HEK293 (cell line): Measurements from ENCODE around the gene ECM1.

ENCODE experiments used
- CTCF ChIA-PET: fragments of 350-600 bp; formaldehyde crosslinking; extraction: SDS; loops from one replicate; lab custom pipeline; 2021; ENCODE audit warnings: antibody characterized with exemption; lab: Yijun Ruan, JAX
- POLR2A ChIA-PET: fragments of 300-600 bp; formaldehyde crosslinking; extraction: SDS; loops from one replicate; lab custom pipeline; 2020; ENCODE audit warnings: antibody characterized with exemption, inconsistent platforms; lab: Yijun Ruan, JAX
- H3K27ac ChIP-seq: fragments of 200-500 bp; sonication (Bioruptor generic); 2 replicates; pipeline ENCODE4 v1.5.1; 2014; ENCODE audit warnings: low read depth, low read length, control low read depth, inconsistent platforms; ENCODE audit errors: extremely low read depth
- H3K36me3 ChIP-seq, 2 experiments: fragments of 200-500 bp in 1 of 2; sonication (Bioruptor generic) in 1 of 2; 1 replicate in 1 of 2; 2 replicates in 1 of 2; pipeline ENCODE4 v1.5.1; 2014 to 2017; ENCODE audit warnings: inconsistent platforms in 2 of 2, low read length in 2 of 2; ENCODE audit not compliant: control insufficient read depth in 2 of 2, insufficient read depth in 1 of 2
- H3K4me1 ChIP-seq: fragments of 200-500 bp; sonication (Bioruptor generic); 2 replicates; pipeline ENCODE4 v1.5.1; 2014; ENCODE audit warnings: mild to moderate bottlenecking, low read length, inconsistent platforms; ENCODE audit not compliant: control insufficient read depth, insufficient read depth
- H3K4me3 ChIP-seq: 2 replicates; pipeline ENCODE4 v1.5.1; 2011; ENCODE audit warnings: low read depth, mild to moderate bottlenecking, control low read depth, low read length, moderate library complexity
- H3K9me3 ChIP-seq: fragments of 200-500 bp; sonication (Bioruptor generic); 2 replicates; pipeline ENCODE4 v1.5.1; 2014; ENCODE audit warnings: low read depth, low read length, inconsistent platforms; ENCODE audit not compliant: control insufficient read depth, insufficient read depth
- OVOL3 ChIP-seq: fragments of 450-650 bp; formaldehyde crosslinking; IDR thresholded peaks from 2 replicates; pipeline ENCODE4 v1.5.1; 2016; ENCODE audit warnings: missing biosample characterization, missing genetic modification characterization
- REPIN1 ChIP-seq: fragments of 450-650 bp; formaldehyde crosslinking; IDR thresholded peaks from 2 replicates; pipeline ENCODE4 v1.5.1; 2017; ENCODE audit warnings: missing biosample characterization, missing genetic modification characterization, low read depth
- SP7 ChIP-seq: fragments of 450-650 bp; formaldehyde crosslinking; IDR thresholded peaks from 2 replicates; pipeline ENCODE4 v1.5.1; 2016; ENCODE audit warnings: missing biosample characterization, missing genetic modification characterization
- ZNF140 ChIP-seq: fragments of 450-650 bp; formaldehyde crosslinking; IDR thresholded peaks from 2 replicates; pipeline ENCODE4 v1.5.1; 2016; ENCODE audit warnings: missing biosample characterization, missing genetic modification characterization
- ZNF184 ChIP-seq: fragments of 450-650 bp; IDR thresholded peaks from 2 replicates; pipeline ENCODE4 v1.5.1; 2018; ENCODE audit warnings: missing biosample characterization, mild to moderate bottlenecking, missing genetic modification characterization
- ZNF433 ChIP-seq: fragments of 450-650 bp; formaldehyde crosslinking; IDR thresholded peaks from 2 replicates; pipeline ENCODE4 v1.5.1; 2016; ENCODE audit warnings: missing biosample characterization, missing genetic modification characterization, low read depth
- ZNF561 ChIP-seq: fragments of 450-650 bp; IDR thresholded peaks from 2 replicates; pipeline ENCODE4 v1.5.1; 2018; ENCODE audit warnings: missing biosample characterization, missing genetic modification characterization, borderline replicate concordance
- ZNF600 ChIP-seq: fragments of 450-650 bp; formaldehyde crosslinking; IDR thresholded peaks from 2 replicates; pipeline ENCODE4 v1.5.1; 2016; ENCODE audit warnings: missing biosample characterization, missing genetic modification characterization
- TF ChIP-seq, protein P1 (sequence below): fragments of 450-650 bp; formaldehyde crosslinking; IDR thresholded peaks from 2 replicates; pipeline ENCODE4 v1.5.1; 2016; ENCODE audit warnings: missing biosample characterization, missing genetic modification characterization
- TF ChIP-seq, protein P2 (sequence below): fragments of 450-650 bp; formaldehyde crosslinking; IDR thresholded peaks from 2 replicates; pipeline ENCODE4 v1.5.1; 2016; ENCODE audit warnings: missing biosample characterization, missing genetic modification characterization
- TF ChIP-seq, protein P3 (sequence below): fragments of 450-650 bp; formaldehyde crosslinking; IDR thresholded peaks from 2 replicates; pipeline ENCODE4 v1.5.1; 2016; ENCODE audit warnings: missing biosample characterization, missing genetic modification characterization, borderline replicate concordance
- TF ChIP-seq, protein P4 (sequence below): fragments of 450-650 bp; formaldehyde crosslinking; IDR thresholded peaks from 2 replicates; pipeline ENCODE4 v1.5.1; 2016; ENCODE audit warnings: missing biosample characterization, missing genetic modification characterization
- TF ChIP-seq, protein P5 (sequence below): fragments of 450-650 bp; formaldehyde crosslinking; IDR thresholded peaks from 2 replicates; pipeline ENCODE4 v1.5.1; 2016; ENCODE audit warnings: missing biosample characterization, missing genetic modification characterization
- TF ChIP-seq, protein P6 (sequence below): fragments of 450-650 bp; formaldehyde crosslinking; IDR thresholded peaks from 2 replicates; pipeline ENCODE4 v1.5.1; 2016; ENCODE audit warnings: missing biosample characterization, missing genetic modification characterization

The ECM1 gene

DNA sequence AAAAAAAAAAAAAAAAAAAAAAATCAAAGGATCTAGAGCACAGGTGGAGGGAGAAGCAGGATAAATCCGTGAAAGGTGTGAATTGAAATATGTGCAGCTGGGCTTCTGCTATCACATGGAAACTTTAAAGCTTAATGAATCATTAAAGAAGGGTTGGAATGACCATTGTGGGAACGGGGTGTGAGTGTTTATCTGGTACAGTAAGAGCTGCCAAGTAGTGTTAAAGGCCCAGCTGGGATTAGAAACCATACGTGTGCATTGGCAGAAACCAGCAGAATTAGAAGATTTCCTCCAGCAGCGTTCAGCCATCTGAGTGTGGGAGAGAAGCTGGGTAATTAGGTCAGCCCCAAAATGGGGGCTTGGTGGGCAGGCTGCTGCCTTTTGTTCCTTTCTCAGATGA, 21.1 kb downstream of the ECM1 start:
- Histone ChIP-seq H3K36me3 (no peaks in the 10 kb centered on the region), H3K4me3 (no peak overlapping the region), H3K9me3 (no peaks in the 10 kb centered on the region), H3K4me1 (no peaks in the 10 kb centered on the region), H3K27ac (no peak overlapping the region)
- POLR2A ChIA-PET = interaction anchor here (1.0 kb wide), 1 partner anchor 13 kb away, joined by 3 read pairs; the partner anchor contains the start of gene FALEC
- CTCF ChIA-PET = interaction anchor here (0.6 to 1.5 kb wide), 4 partner anchors 13 to 1317 kb away, joined by 3 to 4 read pairs (median 4); no protein-coding TSS in a partner anchor
- TF ChIP-seq, protein P1, sequence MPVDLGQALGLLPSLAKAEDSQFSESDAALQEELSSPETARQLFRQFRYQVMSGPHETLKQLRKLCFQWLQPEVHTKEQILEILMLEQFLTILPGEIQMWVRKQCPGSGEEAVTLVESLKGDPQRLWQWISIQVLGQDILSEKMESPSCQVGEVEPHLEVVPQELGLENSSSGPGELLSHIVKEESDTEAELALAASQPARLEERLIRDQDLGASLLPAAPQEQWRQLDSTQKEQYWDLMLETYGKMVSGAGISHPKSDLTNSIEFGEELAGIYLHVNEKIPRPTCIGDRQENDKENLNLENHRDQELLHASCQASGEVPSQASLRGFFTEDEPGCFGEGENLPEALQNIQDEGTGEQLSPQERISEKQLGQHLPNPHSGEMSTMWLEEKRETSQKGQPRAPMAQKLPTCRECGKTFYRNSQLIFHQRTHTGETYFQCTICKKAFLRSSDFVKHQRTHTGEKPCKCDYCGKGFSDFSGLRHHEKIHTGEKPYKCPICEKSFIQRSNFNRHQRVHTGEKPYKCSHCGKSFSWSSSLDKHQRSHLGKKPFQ (tag by site-specific recombination) = 0 out of 2 replicates have a peak, but pooled peaks have one; percentile 12
- TF ChIP-seq REPIN1 (tag by site-specific recombination) (no peak), SP7 (tag by site-specific recombination) (no peak), ZNF184 (tag by site-specific recombination) (no peak)
- TF ChIP-seq, protein P2, sequence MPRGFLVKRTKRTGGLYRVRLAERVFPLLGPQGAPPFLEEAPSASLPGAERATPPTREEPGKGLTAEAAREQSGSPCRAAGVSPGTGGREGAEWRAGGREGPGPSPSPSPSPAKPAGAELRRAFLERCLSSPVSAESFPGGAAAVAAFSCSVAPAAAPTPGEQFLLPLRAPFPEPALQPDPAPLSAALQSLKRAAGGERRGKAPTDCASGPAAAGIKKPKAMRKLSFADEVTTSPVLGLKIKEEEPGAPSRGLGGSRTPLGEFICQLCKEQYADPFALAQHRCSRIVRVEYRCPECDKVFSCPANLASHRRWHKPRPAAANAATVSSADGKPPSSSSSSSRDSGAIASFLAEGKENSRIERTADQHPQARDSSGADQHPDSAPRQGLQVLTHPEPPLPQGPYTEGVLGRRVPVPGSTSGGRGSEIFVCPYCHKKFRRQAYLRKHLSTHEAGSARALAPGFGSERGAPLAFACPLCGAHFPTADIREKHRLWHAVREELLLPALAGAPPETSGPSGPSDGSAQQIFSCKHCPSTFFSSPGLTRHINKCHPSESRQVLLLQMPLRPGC (tag by site-specific recombination) = no peak
- TF ChIP-seq, protein P3, sequence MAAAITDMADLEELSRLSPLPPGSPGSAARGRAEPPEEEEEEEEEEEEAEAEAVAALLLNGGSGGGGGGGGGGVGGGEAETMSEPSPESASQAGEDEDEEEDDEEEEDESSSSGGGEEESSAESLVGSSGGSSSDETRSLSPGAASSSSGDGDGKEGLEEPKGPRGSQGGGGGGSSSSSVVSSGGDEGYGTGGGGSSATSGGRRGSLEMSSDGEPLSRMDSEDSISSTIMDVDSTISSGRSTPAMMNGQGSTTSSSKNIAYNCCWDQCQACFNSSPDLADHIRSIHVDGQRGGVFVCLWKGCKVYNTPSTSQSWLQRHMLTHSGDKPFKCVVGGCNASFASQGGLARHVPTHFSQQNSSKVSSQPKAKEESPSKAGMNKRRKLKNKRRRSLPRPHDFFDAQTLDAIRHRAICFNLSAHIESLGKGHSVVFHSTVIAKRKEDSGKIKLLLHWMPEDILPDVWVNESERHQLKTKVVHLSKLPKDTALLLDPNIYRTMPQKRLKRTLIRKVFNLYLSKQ (tag by site-specific recombination) = no peak
- TF ChIP-seq, protein P4, sequence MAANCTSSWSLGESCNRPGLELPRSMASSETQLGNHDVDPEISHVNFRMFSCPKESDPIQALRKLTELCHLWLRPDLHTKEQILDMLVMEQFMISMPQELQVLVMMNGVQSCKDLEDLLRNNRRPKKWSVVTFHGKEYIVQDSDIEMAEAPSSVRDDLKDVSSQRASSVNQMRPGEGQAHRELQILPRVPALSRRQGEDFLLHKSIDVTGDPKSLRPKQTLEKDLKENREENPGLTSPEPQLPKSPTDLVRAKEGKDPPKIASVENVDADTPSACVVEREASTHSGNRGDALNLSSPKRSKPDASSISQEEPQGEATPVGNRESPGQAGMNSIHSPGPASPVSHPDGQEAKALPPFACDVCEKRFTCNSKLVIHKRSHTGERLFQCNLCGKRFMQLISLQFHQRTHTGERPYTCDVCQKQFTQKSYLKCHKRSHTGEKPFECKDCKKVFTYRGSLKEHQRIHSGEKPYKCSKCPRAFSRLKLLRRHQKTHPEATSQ = no peak

DNA sequence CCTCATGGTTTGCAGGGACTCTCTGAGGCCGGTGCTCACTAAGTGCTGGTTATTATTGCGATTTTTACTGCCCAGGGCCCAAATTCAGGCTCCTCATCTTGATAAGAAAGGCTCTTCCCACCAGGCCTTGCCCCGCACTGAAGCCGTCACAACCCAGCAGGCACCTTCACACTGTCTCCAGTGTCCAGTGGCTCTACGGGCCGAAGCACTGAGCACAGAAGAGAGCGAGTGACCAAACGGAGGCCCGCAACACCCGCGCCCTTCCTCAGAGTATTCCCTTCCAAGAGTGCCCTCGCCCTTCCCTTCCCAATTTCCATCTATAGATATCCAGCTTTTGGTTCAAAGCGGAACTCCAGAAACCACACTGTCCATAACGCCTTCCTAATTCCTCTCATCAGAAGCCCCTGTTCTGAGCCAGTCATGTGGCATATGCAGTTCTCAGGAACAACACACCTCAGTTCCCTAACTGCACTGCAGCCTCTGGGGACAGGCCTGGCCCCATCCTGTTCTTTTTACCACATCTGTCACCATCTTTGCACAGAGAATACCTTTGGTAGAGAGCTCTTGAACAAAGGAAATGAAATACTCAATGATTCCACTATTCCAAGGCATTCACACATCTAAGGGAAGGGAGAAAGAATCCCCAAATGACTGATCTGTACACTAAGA, 22.7 kb downstream of the ECM1 start:
- CTCF ChIA-PET = interaction anchor here (0.5 to 5.5 kb wide), 6 partner anchors 12 to 361 kb away, joined by 3 to 50 read pairs (median 4); partner anchors contain the start of genes FALEC and TARS2

More for the DNA sequence above, 22.7 kb downstream of the ECM1 start:
- TF ChIP-seq, protein P5, sequence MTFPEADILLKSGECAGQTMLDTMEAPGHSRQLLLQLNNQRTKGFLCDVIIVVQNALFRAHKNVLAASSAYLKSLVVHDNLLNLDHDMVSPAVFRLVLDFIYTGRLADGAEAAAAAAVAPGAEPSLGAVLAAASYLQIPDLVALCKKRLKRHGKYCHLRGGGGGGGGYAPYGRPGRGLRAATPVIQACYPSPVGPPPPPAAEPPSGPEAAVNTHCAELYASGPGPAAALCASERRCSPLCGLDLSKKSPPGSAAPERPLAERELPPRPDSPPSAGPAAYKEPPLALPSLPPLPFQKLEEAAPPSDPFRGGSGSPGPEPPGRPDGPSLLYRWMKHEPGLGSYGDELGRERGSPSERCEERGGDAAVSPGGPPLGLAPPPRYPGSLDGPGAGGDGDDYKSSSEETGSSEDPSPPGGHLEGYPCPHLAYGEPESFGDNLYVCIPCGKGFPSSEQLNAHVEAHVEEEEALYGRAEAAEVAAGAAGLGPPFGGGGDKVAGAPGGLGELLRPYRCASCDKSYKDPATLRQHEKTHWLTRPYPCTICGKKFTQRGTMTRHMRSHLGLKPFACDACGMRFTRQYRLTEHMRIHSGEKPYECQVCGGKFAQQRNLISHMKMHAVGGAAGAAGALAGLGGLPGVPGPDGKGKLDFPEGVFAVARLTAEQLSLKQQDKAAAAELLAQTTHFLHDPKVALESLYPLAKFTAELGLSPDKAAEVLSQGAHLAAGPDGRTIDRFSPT (tag by site-specific recombination) = no peak
- TF ChIP-seq ZNF600 (peak; percentile 48; the same call in 1 of the 2 replicates), ZNF140 (tag by site-specific recombination) (no peak), OVOL3 (no peak), ZNF561 (no peak), ZNF433 (tag by site-specific recombination) (no peak)
- TF ChIP-seq, protein P6, sequence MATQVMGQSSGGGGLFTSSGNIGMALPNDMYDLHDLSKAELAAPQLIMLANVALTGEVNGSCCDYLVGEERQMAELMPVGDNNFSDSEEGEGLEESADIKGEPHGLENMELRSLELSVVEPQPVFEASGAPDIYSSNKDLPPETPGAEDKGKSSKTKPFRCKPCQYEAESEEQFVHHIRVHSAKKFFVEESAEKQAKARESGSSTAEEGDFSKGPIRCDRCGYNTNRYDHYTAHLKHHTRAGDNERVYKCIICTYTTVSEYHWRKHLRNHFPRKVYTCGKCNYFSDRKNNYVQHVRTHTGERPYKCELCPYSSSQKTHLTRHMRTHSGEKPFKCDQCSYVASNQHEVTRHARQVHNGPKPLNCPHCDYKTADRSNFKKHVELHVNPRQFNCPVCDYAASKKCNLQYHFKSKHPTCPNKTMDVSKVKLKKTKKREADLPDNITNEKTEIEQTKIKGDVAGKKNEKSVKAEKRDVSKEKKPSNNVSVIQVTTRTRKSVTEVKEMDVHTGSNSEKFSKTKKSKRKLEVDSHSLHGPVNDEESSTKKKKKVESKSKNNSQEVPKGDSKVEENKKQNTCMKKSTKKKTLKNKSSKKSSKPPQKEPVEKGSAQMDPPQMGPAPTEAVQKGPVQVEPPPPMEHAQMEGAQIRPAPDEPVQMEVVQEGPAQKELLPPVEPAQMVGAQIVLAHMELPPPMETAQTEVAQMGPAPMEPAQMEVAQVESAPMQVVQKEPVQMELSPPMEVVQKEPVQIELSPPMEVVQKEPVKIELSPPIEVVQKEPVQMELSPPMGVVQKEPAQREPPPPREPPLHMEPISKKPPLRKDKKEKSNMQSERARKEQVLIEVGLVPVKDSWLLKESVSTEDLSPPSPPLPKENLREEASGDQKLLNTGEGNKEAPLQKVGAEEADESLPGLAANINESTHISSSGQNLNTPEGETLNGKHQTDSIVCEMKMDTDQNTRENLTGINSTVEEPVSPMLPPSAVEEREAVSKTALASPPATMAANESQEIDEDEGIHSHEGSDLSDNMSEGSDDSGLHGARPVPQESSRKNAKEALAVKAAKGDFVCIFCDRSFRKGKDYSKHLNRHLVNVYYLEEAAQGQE = no peak
- POLR2A ChIA-PET = no interaction called here
- Histone ChIP-seq H3K4me3 (no peak overlapping the region), H3K27ac (no peak overlapping the region), H3K4me1 (no peaks in the 10 kb centered on the region), H3K36me3 (no peaks in the 10 kb centered on the region), H3K9me3 (no peaks in the 10 kb centered on the region)
